HG03521 (cell line): ENCODE data around the gene OSM.
"Not testable (repeated sequence)": the region's sequence is repeated elsewhere in the genome, so short reads cannot be mapped to it uniquely, and the experiment has no call there.

Experiments used
- ATAC-seq: cut with Tn5 transposase; IDR thresholded peaks from one replicate; pipeline ENCODE4 v1.9.1; 2021; ENCODE audit warnings: mild to moderate bottlenecking, moderate library complexity; ENCODE audit not compliant: unreplicated experiment

The OSM gene

GRCh38 chr22:30230330-30230729 lies 36.3 kb downstream of the OSM start:
- no peak for ATAC-seq

DNA sequence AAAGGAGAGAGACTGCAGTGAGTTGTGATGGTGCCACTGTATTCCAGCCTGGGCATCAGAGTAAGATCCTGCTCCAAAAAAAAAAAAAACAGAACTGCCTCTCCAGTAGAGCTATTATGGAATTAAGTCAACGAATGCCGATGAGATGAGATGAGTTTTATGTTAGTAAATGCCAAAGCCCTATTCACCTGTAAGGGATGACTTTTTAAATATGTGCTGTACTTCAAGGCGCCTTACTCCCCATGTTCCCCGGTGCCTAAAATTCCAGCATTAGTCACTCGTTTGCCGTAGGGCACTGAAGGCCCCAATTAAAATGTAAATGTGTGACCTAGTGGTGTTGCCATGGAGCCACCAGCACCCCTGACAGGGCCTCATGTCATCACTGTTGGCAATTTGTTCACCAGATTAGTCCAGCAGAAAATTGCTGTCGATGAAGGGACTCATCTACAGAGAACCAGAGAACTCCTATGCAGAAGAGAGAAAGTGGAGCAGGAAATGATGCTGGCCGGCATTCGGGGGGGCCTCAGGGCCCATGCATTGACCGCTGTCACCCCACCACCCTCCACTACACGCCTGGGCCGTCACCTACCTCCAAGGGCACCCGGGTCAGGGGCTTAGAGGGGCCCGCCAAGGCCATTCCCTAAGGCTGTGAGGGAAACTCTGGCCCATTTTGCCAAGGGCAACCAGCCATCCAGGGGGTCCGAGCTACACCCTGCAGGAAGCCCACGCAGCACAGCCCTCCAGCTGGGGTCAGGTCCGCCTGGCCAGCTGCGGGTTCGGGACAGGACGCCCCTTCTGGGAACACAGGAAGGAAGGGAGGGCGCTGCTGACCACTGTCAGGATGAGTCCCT lies 37.9 kb downstream of the OSM start:
- no peak for ATAC-seq

DNA sequence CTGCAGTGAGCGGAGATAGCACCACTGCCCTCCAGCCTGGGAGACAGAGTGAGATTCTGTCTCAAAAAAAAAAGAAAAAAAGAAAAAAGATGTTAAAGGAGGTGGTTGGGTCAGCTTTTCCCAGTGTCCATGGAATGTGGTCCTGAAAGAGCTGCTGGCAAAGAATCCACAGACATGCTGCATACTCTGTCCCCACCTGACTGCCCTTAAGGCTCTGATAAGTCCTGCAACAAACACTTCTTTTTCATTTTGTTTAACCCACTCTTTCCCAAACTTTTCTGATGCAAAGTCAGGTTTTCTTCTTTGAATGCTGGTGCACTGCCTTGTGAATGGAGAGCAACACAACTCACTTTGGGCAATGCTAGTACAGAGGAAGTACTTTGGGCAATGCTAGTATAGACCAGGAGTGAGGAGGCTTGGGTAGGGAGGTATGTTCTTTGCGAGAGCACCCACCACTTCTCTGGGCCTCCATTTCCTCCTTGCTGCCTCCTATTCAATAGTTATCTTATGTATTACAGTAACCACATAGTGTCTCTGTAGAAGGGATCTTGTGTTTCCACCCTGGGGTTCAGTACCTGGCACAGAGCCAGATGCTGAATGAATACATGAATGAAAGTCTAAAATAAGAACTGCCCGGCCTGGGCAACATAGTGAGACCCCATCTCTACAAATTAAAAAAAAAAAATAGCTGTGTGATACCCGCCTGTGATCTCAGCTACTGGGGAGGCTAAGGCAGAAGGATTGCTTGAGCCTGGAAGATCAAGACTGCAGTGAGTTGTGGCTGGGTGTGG lies 39.0 kb downstream of the OSM start:
- ATAC-seq = no peak

- no peak for ATAC-seq
Observed at GRCh38 chr22:30226192-30226832, 40.3 kb downstream of the OSM start.

DNA sequence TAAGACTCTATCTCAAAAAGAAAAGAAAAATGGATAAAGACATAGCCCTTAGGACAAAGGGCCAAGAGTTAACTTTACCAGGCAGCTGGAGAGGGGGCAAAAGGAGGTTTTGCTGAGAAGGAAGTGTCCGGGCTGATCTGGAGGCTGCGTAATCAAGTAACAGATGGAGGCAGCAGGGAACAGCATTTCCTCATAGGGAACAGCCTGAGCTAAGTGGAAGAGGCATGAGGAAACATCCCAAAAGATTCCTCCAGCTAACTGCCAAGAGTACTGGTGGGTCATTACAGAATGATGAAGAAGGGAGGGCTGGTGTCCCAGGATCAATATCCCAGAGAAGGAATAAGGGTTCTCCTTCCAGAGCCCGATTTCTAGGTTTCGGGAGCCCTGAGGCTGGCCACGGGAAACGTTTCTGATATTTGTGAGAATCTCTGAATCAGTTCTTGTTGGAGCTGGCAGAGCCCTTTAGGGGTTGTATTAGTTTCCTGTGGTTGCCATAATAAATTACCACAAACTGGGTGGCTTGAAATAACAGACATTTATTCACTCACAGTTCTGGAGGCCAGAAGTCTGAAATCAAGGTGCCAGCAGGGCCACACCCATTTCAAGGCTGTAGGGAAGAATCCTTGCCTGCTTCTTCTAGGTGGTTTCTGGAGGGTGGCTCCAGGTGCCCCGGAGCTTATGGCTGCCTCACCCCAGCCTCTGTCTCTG lies 41.3 kb downstream of the OSM start:
- no peak for ATAC-seq

- ATAC-seq = no peak
Observed at GRCh38 chr22:30224161-30224857, 42.3 kb downstream of the OSM start.

DNA sequence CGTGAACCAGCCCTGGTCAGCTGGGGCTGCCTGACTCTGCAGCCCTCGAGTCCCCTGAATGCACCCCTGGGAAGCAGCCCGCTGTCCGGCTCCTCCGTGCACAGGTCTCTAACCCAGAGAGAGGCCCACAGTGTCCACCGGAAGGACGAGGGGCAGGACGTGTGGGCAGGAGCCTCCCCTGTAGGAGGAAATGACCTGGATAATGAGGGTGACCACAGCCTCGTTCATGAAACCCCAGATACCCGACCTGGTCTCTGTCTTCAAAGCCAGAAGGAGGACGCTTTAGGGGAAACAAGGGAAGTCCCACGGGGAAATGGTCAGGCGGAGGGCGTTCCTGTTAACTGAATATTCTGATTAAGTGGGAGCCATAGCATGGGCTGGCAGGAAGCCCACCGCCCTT lies 43.3 kb downstream of the OSM start:
- ATAC-seq = no peak

DNA sequence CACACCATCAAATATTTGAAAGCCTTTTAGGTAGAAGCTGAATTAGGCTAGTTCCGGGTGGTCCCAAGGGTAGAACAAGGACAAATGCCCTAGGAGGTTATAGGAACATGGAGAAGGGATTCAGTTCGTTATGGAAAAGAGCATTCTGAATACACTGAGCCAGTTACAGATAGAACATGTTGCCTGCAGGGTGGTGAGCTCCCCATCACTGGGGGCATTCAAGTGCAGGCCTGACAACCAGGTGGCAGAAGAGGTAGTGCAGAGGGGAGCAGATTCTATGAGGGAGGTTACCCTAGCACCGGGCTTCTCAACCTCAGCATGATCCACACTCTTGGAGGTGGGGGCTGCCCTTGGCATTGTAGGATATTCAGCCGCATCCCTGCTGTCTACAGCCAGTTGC lies 44.3 kb downstream of the OSM start:
- no peak for ATAC-seq

- ATAC-seq = no peak
Observed at GRCh38 chr22:30221121-30221992, 45.3 kb downstream of the OSM start.

DNA sequence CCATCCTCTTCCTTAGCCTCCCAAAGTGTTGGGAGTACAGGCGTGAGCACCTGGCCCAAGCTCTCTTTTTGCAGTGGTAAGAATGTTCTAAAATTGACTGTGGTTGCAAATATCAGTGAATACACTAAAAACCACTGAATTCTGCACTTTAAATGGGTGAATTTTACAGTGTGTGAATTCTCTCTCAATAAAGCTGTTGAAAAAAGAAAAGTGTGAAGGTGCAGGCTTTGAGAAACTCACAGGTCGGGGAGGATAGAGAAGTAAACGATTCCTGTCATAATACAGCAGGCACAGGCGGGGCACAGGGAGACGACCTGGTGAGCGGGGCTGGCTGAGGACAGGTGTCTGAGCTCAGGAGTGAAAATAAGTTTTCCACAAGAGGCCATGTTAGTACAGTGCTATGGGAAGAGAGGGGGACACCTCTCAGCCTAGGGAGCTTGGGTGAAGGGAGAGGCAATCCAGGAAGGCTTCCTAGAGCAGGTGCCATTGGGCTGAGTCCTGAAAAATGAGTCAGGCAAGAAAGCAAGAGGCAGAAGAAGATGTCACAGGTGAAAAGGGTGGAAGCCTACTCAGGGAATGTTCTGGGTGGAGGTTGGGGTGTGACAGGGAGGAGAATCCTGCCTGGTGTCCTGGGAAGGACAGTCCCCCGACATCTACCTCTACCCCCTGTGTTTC lies 46.2 kb downstream of the OSM start:
- no peak for ATAC-seq

DNA sequence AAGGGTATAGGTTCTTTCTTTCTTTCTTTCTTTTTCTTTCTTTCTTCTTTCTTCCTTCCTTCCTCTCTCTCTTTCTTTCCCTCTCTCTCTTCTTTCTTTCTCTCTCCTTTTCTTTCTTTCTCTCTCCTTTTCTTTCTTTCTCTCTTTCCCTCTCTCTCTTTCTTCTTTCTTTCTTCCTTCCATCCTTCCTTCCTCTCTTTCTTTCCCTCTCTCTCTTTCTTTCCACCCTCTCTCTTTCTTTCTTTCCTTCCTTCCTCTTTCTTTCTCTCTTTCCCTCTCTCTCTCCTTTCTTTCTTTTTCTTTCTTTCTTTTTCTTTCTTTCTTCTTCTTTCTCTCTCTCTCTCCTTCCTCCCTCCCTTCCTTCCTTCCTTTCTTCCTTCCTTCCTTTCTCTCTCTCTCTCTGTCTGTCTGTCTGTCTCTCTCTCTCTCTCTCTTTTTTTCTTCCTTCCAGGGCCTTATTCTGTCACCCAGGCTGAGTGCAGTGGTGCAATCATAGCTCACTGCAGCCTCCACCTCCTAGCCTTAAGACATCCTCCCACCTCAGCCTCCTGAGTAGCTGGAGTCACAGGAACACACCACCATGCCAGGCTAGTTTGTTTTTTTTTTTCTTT lies 46.9 kb downstream of the OSM start:
- ATAC-seq = no peak

- no peak for ATAC-seq
Observed at GRCh38 chr22:30219049-30219654, 47.5 kb downstream of the OSM start.

GRCh38 chr22:30217698-30218560 lies 48.7 kb downstream of the OSM start:
- no peak for ATAC-seq

- ATAC-seq = no peak
Observed at GRCh38 chr22:30216710-30217109, 49.9 kb downstream of the OSM start.

DNA sequence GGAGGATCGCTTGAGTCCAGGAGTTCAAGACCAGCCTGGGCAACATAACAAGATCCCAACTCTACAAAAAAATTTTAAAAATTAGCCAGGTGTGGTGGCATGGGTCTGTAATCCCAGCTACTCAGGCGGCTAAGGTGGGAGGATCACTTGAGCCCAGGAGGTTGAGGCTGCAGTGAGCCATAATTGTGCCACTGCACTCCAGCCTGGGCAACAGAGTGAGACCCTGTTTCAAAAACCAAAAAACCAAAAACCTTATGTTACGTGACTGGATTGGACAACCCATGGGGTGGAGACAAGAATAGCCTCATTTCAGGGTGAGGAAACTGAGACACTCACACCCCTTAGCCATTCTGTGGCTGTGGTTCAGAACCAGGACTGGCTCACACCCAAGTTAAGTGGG lies 50.4 kb downstream of the OSM start:
- not testable (repeated sequence) for ATAC-seq

DNA sequence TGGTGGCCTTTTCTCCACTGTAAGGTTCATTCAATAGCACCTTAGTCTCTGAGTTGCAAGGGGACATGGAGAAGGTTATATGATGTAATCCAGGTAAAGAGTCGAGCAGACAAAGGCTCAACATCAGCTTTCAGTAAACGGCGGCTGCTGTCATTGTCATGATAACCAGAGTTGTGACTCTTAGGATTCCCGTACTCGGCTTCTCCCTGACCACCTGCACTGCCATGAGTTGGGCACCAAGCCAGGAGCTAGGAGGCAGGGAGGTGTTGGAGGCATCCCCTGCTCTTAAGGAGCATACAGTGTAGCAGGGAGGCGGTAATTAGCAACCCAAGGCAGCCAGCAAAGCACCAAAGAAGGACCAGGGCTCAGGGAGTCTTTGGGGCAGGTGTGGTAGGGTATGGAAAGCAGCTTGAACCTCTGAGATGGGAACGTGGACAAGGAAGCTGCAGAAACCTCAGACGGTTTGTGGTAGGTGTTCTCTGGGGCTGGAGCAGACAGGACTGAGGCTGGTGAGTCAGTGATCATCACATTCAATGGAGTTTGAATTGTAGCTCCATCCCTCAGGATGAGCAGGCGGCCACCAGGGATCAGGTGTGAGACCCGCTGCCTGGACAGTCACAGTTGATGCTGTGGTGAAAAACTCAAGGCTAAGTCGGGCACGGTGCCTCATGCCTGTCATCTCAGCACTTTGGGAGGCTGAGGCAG lies 51.8 kb downstream of the OSM start:
- ATAC-seq = no peak
